CD4-positive, alpha-beta T cell treated with Interleukin-15 for 4 hours (primary cell): ENCODE measurements around the gene CPB1.
"Not testable (repeated sequence)": the region's sequence is repeated elsewhere in the genome, so short reads cannot be mapped to it uniquely, and the experiment has no call there.

Source experiments
- DNase-seq: peaks from one replicate; pipeline ENCODE4 v3.0.0-alpha.2; 2020; ENCODE audit warnings: low spot score

CPB1 gene

GRCh38 chr3:148827585-148827984 lies at the start of gene CPB1:
CPB1 (plus strand) TSS chr3:148827811; CDS start chr3:148827824, 13 bp downstream.
- no peak for DNase-seq

- no peak for DNase-seq
These were observed 48.7 kb upstream of the CPB1 start for GRCh38 chr3:148778926-148779325.

DNA sequence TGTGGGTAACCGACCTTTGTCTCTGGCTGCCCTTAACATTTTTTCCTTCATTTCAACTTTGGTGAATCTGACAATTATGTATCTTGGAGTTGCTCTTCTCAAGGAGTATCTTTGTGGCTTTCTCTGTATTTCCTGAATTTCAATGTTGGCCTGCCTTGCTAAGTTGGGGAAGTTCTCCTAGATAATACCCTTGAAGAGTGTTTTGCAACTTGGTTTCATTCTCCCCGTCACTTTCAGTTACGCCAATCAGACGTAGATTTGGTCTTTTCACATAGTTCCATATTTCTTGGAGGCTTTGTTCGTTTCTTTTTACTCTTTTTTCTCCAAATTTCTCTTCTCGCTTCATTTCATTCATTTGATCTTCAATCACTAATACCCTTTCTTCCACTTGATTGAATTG lies 42.6 kb upstream of the CPB1 start:
- not testable (repeated sequence) for DNase-seq

DNA sequence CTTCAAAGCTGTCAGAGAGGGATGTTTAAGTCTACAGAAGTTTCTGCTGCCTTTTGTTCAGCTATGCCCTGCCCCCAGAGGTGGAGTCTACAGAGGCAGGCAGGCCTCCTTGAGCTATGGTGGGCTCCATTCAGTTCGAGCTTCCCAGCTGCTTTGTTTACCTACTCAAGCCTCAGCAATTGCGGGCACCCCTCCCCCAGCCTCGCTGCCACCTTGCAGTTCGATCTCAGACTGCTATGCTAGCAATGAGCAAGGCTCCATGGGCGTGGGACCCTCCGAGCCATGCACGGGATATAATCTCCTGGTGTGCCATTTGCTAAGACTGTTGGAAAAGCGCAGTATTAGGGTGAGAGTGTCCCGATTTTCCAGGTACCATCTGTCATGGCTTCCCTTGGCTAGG lies 41.5 kb upstream of the CPB1 start:
- DNase-seq = not testable (repeated sequence)

GRCh38 chr3:148789146-148789545 lies 38.5 kb upstream of the CPB1 start:
- DNase-seq = no peak

DNA sequence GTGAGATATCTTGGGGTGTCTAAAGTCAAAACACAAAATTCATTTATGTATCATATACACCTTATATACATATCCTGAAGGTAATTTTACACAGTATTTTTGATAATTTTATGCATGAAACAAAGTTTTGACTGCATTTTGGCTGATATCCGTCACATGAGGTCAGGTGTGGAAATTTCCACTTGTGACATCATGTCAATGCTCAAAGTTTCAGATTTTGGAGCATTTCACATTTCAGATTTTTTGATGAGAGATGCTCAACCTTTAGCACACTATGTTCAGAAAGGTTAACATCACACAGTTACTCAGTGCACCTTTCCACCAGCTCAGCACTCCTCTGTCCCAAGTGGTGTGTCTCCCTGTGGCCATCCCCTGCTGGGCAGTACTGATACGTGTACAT lies 37.7 kb upstream of the CPB1 start:
- no peak for DNase-seq

- DNase-seq = no peak
These were observed 37.2 kb upstream of the CPB1 start for GRCh38 chr3:148790370-148790769.

DNA sequence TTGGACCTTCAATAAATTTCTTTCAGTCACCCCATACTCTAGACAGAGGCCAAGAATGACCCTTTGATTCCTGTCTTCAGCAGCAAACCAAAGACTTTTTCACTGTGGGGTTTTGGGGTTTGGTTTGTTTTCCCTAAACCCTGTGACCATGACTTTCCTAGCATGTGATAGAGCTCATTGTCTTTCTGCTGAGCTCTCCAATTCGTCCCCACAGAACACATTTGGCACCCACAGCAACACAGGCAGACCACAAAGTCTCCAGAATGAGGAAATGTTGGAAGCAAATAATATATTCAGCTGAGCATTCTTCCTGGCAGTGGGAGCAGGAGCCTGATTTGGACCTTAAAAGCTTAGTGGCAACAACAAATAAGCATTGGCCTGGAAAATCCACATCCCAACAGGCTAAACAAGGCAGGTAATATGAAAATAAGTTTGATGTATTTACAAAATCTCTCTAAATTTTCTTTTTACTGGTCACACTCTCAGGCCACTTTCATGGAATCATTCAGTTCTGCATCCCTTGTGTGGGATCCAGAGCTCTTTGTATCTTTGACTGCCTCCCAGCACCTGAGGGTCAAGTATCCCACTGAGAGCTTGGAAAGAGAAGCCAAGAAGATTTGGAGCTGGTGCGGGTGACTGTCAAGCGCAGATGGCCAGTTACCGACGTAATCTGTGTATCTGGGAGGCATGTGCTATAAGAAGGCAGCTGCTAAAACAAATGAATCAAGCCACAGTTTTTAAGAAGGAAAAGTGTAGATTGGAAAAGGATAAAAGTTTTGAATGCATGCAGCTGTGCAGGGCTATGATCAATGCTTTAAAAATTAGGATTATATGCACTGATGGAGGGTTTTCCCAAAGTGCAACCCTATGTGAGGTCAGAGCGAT lies 36.5 kb upstream of the CPB1 start:
- no peak for DNase-seq

DNA sequence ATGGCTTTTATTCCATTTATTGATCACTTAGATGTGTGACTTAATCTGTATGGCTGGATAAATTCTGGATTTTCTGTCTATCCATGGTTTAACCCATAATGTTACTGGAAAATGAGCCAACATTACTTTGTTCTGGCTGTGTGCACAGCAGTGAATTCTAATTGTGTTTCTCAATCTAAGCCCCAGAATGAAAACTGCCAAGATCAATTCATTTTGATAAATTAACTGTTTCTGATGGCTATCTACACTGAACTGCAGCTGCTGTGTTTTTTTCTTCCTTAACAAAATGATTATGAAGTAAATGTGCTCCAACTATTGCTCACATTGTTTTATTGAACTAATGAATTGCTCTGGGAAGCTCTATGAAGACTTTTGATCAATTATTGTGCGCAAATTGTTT lies 35.7 kb upstream of the CPB1 start:
- no peak for DNase-seq

DNA sequence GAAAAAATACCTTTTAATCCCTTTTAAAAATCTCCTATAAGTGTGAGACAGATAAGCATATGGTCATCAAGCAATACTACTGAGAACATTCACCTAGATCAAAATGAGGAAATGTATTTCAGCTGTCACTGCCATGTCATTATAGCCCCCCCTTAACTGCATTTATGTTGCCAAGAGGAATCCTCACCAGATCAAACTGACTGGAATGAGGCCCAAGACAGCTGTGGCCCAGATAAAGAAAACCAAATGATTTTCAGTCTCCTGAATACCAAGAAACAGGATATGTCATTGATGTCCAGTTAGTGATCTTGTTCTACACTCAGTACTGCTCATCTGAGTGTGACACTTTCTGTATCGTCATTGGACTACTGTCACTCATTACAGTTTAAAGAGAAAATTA lies 35.1 kb upstream of the CPB1 start:
- DNase-seq = no peak

DNA sequence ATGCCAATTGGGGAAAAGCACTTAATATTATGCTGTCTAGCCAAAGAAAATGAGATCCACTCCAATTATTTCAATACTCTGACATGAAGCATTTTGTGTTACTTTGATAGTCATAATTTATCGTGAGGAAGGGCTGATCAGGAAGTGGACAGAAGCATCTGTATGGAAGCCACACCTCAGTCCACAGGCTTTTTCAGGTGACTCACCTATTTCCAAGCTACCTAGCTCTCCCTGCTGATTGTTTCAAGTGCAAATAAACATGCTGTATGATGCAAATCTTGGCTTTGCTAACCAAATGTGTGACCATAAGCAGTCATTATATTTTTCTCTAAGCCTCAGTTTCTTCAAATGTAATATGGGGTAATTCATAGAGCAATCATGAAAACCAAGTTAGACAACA lies 30.8 kb upstream of the CPB1 start:
- no peak for DNase-seq

- no peak for DNase-seq
These were observed 29.8 kb upstream of the CPB1 start for GRCh38 chr3:148797795-148798194.

DNA sequence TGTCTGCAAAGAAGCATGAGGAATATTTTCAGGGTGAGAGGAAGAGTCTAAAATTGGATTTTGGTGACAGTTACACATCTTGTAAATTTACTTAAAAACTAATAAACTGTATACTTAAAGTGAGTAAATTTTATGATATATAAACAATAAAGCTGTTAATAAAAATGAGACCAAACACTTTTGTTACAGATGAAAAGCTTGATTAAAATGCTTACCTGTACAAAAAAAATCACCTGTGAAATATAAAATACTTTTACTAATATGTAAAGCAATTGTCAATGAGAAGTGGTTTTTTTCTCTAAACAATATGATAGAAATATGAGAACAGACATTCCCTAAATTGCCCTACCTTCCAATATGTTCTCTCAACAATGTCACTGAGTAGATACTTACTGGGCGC lies 27.2 kb upstream of the CPB1 start:
- no peak for DNase-seq

DNA sequence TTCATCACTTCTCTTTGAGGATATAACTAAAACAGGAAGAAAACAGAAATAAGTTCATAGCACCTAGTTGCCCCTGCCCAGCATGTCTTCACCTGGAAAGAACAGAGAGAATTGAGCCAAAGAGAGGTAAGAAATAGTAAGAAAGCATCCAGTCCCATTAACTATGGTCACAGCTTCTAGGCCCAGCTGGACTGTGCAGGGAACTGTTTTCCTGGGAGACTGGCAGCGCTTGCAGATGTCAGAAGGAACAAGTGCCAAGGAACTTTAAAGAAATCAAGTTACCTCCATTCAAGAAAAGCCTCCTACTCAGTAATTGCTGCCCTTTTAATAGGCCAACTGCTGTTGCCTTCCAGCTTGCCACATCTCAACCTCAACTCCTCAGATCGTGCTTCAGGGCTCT lies 17.8 kb upstream of the CPB1 start:
- no peak for DNase-seq

GRCh38 chr3:148815316-148816110 lies 12.1 kb upstream of the CPB1 start:
- no peak for DNase-seq

- no peak for DNase-seq
These were observed 11.2 kb upstream of the CPB1 start for GRCh38 chr3:148816427-148816826.

- DNase-seq = no peak
These were observed 10.6 kb upstream of the CPB1 start for GRCh38 chr3:148816981-148817525.

- no peak for DNase-seq
These were observed 7.0 kb upstream of the CPB1 start for GRCh38 chr3:148820361-148821245.

DNA sequence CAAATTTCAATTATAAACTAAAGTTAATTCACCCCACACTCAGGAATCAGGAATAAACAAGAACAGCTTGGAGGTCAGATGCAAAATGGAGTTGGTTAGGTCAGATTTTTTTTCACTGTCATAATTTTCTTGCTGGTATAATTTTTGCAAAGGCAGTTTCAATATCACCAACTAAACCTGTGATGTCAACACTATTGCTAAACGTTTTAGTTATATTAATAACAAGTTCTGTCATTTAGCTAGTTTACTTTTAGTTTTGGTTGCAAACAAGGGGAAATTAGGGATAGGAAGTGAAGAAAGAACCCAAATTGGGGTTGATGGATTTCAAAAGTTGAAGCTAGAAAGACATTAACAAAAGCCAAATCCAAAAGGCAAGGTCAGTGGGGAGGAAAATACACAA lies 4.6 kb upstream of the CPB1 start:
- no peak for DNase-seq

- DNase-seq = no peak
These were observed 2.1 kb upstream of the CPB1 start for GRCh38 chr3:148825476-148825875.

GRCh38 chr3:148828136-148828690 lies 602 bp downstream of the CPB1 start:
- DNase-seq = no peak

- DNase-seq = no peak
These were observed 2.3 kb downstream of the CPB1 start for GRCh38 chr3:148829926-148830325.
